NCI-H1092 (cell line): ENCODE results near the gene KIFBP.
"Not testable (repeated sequence)": the region's sequence is repeated elsewhere in the genome, so short reads cannot be mapped to it uniquely, and the experiment has no call there.

Source experiments
- DNase-seq: peaks from one replicate; lab custom pipeline; 2025; lab: John Stamatoyannopoulos, UW

The KIFBP gene, protein sequence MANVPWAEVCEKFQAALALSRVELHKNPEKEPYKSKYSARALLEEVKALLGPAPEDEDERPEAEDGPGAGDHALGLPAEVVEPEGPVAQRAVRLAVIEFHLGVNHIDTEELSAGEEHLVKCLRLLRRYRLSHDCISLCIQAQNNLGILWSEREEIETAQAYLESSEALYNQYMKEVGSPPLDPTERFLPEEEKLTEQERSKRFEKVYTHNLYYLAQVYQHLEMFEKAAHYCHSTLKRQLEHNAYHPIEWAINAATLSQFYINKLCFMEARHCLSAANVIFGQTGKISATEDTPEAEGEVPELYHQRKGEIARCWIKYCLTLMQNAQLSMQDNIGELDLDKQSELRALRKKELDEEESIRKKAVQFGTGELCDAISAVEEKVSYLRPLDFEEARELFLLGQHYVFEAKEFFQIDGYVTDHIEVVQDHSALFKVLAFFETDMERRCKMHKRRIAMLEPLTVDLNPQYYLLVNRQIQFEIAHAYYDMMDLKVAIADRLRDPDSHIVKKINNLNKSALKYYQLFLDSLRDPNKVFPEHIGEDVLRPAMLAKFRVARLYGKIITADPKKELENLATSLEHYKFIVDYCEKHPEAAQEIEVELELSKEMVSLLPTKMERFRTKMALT

DNA sequence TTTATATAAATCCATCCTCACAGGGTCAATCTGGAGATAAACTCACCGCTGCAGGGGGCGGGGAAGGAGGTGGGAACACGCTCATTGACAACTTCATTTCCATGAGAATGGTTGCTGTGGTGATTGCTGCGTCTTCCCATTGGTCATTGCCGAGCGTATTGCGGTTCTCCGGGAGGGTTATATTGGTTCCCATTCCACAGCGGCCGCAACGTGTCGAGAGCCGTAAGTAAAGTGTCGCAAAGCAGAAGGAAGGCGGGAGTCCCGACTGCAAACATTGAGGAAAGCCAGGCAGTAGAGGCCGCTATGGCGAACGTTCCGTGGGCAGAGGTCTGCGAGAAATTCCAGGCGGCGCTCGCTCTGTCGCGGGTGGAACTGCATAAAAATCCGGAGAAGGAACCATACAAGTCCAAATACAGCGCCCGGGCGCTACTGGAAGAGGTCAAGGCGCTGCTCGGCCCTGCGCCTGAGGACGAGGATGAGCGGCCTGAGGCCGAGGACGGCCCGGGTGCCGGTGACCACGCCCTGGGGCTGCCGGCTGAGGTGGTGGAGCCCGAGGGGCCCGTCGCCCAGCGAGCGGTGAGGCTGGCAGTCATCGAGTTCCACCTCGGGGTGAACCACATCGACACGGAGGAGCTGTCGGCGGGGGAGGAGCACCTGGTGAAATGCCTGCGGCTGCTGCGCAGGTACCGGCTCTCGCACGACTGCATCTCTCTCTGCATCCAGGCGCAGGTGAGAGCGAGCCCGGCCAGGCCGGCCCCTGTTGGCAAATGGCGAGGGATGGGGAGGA, at the start of gene KIFBP:
Gene KIFBP, plus strand, starts transcription at position 274 of the 787 bp plus-strand sequence. Its CDS starts 30 bp downstream, at position 304.
- peak; percentile 91 for DNase-seq

DNA sequence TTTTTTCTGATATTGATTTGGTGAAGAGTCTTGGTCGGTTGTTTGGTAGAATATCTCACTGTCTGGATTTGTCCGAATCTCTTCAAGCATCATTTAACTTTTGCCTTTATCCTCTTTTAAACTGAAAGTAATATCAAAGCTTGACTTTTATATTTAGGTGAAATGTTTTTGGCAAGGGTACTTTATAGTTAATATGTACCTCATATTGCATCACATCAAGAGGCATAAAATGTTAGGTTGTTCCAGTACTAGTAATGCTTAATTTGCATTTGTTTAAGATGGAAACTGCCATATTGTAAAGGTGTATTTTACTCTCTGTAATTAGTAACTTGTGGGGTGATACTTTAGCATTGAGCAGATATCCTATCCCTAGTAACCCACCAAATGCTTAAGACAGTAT, 49.7 kb upstream of the KIFBP start:
- DNase-seq, result no peak

DNA sequence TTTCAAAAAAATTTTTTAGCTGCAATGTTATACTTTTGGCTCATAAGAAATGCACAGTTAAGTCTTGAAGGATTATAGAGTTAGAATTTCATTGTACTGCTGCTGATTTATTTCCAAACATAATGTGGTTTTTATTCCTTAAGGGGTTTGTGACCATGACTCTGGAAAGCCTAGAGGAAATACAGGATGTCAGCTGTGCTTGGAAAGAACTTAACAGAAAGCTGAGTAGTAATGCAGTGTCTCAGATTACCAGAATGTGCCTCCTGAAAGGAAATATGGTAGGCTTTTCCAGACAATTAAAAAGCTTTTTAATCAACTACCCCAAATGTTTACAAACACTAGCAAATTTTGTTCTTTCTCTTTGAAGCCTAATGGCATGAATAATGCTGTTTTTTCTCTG, 47.7 kb upstream of the KIFBP start:
- DNase-seq, result not testable (repeated sequence)

DNA sequence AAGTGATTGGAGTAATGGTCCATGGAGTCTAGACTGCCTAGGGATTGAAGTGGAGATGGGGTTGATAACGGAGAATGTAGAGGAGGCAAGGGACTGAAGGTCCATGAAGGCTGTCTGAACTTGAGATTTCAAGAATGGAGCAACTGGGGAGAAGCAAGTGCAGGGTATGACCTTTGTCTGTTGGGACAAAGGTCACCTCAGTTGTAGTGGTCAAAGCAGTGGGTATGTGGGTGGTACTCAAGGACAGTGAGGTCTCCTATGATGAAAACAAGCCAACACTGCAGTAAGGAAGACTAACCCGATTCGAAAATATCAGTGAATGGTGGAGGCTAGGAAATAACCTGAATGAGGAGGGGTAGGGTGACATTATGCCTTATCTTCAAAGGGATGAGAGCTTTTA, 38.0 kb upstream of the KIFBP start:
- no peak for DNase-seq

DNA sequence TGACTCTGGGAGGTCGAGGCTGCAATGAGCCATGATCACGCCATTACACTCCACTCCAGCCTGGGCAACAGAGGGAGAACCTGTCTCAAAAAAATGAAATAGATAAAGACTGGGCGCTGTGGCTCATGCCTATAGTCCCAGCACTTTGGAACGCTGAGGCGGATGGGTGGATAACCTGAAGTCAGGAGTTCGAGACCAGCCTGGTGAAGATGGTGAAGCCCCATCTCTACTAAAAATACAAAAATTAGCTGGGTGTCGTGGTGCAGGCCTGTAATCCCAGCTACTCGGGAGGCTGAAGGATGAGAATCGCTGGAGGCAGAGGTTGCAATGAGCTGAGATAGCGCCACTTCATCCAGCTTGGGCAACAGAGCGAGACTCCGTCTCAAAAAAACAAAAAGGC, 33.7 kb upstream of the KIFBP start:
- DNase-seq, result no peak

DNA sequence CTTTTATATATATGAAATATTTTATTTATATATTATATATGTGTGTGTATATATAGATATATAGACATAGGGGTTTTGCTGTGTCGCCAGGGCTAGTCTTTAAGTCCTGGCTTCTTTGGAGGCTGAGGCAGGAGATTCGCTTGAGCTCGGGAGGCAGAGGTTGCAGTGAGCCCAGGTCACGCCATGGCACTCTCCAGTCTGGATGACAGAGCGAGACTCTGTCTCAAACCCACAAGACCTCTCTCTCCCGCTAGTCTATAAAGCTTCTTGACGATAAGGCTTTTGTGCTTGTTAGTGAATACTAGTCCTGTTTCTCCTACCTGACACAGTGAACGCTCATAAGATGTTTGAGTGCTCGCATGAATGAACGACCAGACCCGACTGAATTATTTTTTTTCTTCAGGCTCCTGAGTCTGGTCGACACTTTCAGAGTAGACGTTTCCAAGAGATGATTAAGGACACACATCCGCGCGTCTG, 33.2 kb upstream of the KIFBP start:
- DNase-seq, result peak; percentile 2

DNA sequence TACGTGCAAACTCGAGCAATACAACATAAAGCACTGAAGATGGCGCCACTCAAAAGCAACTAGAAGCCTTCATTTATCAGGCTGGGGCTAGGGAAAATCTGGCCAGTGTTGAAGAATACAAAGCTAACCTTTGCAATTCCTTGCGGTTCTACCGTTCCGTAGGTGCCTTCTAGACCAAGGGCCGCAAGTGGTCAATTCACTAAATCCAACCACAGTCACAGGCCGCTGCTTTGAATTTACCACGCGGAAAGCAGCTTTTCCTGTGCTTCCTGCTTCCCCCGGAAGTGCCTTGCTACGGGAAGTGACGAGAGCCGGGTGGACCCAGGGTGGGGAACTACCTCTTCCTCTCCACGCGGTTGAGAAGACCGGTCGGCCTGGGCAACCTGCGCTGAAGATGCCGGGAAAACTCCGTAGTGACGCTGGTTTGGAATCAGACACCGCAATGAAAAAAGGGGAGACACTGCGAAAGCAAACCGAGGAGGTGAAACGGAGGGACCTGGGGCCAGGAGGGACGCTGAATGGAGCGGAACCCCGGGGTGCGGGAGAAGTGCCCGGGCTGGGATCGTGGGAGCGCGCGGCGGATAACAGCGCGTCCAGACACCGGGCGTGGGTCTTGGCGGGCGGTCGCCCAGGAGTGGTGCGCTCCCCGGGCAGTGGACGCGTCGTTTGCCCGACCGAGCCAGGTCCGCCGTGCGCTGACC, 32.6 kb upstream of the KIFBP start, which contains the start of gene DDX21:
Gene DDX21, plus strand, starts transcription at position 339 of the 701 bp plus-strand sequence. Its CDS starts 56 bp downstream, at position 395.
- peak; percentile 77 for DNase-seq

DNA sequence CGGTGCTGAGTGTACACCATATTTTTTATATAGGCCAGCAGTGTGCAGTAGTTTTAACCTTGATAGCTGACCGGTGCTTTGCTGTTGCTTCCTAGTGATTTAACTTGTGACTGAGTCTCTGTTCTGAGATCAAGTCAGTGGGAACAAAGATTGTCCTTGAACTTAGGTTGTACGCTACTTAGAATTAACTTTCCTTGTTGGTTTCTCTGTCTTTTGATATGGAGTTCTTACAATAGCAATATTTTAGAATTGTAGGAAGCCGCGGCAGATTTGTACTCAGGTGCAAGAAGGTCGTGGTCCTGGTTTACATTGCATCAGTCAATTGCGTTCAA, 31.4 kb upstream of the KIFBP start:
- DNase-seq, result no peak

DNA sequence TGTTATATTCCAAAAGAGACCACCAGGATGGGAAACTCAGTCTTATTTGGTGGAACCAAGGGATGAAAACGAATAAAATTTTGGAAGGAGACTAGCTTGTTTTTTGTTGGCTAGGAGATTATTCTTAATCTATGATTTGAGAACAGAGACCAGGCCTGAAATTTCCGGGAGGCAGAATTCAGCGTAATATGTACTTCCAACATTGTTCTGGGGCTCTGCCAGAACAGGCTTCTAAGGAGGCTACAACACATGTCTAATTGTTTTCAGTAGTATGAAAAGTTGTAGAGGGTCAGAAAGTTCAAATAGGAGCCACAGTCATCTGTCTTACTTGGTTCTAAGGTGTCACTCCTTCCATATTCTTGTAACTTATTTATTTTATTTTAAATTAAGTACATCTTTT, 30.9 kb upstream of the KIFBP start:
- no peak for DNase-seq

DNA sequence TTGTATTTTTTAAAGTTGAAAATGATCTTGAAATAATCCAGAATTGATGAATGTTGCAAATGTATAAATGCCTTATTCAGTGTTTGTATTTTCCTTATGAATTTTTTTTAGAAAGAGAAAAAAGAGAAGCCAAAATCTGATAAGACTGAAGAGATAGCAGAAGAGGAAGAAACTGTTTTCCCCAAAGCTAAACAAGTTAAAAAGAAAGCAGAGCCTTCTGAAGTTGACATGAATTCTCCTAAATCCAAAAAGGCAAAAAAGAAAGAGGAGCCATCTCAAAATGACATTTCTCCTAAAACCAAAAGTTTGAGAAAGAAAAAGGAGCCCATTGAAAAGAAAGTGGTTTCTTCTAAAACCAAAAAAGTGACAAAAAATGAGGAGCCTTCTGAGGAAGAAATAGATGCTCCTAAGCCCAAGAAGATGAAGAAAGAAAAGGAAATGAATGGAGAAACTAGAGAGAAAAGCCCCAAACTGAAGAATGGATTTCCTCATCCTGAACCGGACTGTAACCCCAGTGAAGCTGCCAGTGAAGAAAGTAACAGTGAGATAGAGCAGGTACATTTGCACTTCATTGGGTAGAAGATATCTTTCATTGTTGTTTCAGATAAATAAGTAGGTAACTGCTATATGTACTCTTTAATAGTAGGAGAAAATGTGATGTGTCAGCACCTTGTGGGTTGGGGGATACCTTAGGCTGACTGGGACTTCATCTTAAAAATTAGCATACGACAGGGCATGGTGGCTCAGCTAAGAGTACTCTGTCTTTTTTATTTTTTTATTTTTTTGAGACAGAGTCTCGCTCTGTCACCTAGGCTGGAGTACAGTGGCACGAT, 28.7 kb upstream of the KIFBP start:
- no peak for DNase-seq

DNA sequence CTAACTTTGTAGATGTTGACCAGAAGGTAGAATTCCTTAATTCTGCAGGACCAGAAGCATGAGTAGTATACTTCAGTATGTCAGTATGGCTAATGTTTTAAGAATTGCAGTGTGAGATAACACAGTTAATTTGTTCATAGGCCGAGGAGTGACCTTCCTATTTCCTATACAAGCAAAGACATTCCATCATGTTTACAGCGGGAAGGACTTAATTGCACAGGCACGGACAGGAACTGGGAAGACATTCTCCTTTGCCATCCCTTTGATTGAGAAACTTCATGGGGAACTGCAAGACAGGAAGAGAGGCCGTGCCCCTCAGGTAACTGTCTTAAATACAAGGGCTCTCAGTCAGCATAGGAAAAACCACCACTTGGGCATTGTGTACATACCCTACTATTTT, 25.5 kb upstream of the KIFBP start:
- no peak for DNase-seq

DNA sequence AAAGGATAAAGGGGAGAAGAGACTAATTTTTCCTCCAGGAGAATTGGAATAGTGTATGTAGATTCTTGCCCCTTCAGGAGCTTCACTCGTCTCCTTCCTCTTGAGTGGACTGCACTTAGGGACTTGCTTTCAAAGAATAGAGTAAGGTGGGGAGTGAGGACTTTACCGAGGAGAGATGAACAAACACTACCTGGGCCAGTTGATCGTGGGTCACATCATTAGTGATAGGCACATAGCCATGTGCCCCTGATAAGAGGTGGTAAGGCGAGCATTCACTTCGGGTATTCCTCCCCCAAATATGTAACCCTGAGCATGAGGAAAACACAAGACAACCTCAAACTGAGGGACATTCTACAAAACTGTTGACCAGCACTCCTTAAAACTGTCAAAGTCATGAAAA, 14.6 kb upstream of the KIFBP start:
- no peak for DNase-seq

DNA sequence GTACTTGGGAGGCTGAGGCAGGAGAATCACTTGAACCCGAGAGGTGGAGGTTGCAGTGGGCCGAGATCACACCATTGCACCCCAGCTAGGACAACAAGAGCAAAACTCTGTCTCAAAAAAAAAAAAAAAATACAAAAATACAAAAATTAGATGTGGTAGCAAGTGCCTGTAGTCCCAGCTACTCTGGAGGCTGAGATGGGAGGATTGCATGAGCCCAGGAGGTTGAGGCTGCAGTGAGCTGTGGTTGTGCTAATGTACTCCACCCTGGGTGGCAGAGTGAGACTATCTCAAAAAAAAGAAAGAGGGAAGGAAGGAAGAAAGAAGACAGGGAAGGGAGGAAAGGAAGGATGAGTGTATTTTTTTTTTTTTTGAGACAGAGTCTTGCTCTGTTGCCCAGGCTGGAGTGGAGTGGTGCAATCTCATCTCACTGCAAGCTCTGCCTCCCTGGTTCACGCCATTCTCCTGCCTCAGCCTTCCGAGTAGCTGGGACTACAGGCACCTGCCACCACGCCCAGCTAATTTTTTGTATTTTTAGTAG, 12.6 kb upstream of the KIFBP start:
- DNase-seq, result not testable (repeated sequence)

DNA sequence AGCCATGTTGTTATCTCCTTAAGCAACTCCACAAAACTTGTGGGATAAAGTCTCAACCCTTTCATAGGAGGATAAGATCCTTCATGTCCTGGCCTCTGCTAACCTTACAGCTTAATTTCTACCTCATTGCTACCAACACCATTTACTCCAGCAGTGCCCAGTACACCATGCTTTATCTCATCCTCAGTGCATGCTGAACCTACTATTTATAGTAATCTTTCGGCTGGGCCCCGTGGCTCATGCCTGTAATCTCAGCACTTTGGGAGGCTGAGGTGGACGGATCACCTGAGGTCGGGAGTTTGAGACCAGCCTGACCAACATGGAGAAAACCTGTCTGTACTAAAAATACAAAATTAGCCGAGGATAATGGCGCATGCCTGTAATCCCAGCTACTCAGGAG, 8.9 kb upstream of the KIFBP start:
- DNase-seq, result not testable (repeated sequence)

DNA sequence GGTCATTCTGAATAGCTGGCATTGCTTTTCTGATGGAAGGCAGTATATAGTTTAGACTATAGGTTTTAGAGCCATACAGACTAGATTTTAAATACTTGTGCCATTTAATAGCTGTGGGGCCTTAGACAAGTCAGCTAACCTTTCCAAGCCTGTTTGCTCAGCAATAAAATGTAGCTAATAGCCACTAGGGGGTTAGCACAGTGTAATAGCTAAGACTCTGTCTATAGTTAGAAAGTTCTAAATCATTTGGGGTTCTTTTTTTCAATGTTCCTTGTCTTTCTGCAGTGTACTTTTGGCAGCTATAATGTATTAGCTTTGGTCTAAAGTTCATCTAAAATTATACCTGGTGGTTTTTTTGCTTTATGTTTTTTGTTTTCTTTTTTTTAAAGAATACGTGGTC, 7.5 kb upstream of the KIFBP start:
- no peak for DNase-seq

DNA sequence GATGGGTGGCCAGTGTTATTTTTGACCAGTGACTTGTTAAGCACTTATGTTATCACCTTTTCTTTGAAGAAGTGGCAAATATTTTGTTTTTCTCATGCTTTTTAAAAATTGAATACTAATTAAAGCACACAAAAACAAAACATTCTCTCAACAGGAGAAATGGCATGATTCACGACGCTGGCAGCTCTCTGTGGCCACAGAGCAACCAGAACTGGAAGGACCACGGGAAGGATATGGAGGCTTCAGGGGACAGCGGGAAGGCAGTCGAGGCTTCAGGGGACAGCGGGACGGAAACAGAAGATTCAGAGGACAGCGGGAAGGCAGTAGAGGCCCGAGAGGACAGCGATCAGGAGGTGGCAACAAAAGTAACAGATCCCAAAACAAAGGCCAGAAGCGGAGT, 6.2 kb upstream of the KIFBP start:
- DNase-seq, result no peak

DNA sequence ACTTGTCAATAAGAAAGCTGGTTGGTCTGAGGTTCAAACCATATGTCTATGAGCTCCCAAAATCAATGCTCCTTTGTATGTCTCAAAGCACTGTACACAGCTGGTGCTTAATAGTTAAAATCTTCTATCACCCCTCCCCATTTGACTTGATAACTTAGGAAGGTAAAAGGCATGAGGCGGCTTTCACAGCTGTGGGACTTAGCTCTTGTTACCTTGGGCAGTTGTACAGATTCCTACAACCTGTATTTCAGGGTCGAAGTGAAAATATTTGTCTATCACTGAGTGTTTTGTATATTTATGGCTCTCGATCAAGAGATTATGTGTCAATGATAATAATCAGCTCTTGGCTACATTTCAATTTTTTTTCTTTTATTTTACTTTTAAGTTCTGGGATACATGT, 992 bp upstream of the KIFBP start:
- DNase-seq, result no peak

DNA sequence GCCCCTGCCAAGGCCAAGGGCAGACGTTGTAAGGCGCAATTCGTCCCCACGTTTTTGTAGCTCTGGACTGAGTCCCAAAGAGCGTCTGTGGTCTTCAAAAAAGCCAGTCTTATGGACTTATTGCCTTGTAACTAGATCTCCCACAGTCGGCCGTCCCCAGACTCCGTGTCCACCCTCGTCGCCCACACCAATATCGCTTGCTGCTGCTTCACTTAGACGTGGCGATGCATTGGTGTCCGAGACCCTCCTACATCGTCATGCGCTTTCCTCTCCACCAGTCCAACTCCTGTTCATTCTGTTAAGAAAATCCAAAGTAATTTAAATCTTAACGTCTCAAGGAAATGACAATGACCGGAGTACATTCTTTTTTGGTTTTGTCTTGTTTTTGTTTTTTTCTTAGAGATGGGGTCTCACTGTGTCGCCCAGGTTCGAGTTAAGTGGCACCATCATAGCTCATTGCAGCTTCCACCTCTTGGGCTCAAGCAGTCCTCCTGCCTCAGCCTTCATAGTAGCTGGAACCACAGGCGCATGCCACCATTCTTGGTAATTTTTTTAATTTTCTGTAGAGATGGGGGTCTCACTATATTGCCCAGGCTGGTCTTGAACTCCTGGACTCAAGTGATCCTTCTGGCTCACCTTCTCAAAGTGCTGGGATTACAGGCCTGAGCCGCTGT, 851 bp downstream of the KIFBP start:
- no peak for DNase-seq

DNA sequence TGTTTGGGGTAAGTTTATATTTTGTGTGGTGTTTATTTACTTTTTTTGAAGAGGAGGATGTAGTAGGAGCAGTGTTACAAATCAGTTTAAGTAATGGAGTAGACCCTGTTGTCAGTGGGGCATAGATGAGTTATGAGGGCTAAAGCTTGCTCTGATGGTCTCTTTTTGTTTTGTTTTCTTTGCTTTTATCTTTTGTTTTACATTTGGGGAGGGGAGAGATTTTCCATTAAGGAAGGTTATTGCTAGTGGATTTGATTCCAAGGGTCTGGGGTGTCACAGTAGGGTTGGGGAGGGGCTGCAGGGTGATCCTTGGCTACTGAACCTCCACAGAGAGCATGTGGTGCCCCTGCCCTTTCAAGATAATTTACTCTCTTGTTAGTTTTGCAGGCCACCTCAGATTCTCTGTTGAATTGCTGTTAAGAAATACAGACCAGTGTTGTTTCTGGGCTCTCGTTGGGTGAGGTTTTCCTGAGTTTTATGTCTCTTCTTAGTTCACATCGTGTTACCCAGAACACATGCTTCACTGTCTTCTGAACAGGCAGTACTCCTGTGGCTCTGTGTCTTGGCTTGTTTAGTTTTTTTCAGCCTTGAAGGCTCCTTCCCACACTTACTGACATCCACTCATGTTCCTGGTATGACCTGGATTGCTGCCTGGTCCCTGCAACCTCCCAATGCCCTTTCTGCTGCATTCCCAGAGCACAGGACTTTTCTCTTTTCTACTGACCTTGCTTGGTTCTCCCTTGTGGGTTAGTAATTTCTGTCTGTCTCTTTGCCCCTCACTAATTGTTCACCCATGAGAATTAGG, 4.2 kb downstream of the KIFBP start:
- no peak for DNase-seq

DNA sequence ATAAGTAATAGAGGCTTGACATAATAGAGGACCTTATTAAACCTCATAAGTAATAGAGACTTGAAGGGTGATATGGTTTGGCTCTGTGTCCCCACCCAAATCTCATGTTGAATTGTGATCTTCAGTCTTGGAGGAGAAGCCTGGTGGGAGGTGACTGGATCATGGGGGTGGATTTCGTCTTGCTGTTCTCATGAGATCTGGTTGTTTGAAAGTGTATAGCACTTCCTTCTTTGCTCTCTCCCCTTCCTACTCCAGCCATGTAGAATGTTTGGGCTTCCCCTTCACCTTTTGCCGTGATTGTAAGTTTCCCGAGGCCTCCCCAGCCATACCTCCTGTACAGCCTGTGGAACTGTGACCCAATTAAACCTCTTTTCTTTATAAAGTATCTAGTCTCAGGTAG, 8.6 kb downstream of the KIFBP start:
- no peak for DNase-seq
